A673 (cell line): ENCODE measurements around the gene SLC47A2. TPM values are rescaled to one million over a fixed set of nuclear protein-coding genes. Genes with fewer than 3 reads are reported as not detected.

ENCODE experiments used
- BruUV-seq: library from RNA; stranded (reverse); fragments of 400-500 nt; replicated peaks from 2 replicates; lab custom pipeline; 2021; lab: Mats Ljungman, UMichigan
- CTCF ChIA-PET: fragments of 300-600 bp; sonication (Branson Sonifier 250); formaldehyde crosslinking; loops from one replicate; lab custom pipeline; 2022; ENCODE audit warnings: antibody characterized with exemption; lab: Charles Lee
- POLR2A ChIA-PET: fragments of 300-600 bp; sonication (Branson Sonifier 250); formaldehyde crosslinking; loops from one replicate; lab custom pipeline; 2022; ENCODE audit warnings: antibody characterized with exemption; ENCODE audit not compliant: low non-redundant PET; lab: Charles Lee
- DNase-seq: peaks from one replicate; pipeline ENCODE4 v3.0.0-alpha.2; 2015; ENCODE audit warnings: low spot score
- H3K27ac ChIP-seq: fragments of 200-600 bp; sonication (generic); 2 replicates; pipeline ENCODE4 v1.5.1; 2016; ENCODE audit warnings: mixed run types, low read depth, mild to moderate bottlenecking, mixed read lengths, antibody characterized with exemption, low read length; ENCODE audit not compliant: poor library complexity, severe bottlenecking
- H3K27me3 ChIP-seq: fragments of 200-600 bp; sonication (generic); replicated peaks from 2 replicates; pipeline ENCODE4 v1.6.1; 2017; ENCODE audit warnings: mixed run types, low read depth, mild to moderate bottlenecking, mixed read lengths, antibody characterized with exemption, low read length; ENCODE audit not compliant: insufficient read depth, poor library complexity
- H3K36me3 ChIP-seq: fragments of 200-600 bp; sonication (generic); 2 replicates; pipeline ENCODE4 v1.6.1; 2016; ENCODE audit warnings: mixed run types, mild to moderate bottlenecking, mixed read lengths, antibody characterized with exemption, low read length; ENCODE audit not compliant: insufficient read depth, poor library complexity, severe bottlenecking
- H3K4me1 ChIP-seq: fragments of 200-600 bp; sonication (generic); 2 replicates; pipeline ENCODE4 v1.6.1; 2017; ENCODE audit warnings: mixed run types, mild to moderate bottlenecking, mixed read lengths, antibody characterized with exemption, low read length; ENCODE audit not compliant: insufficient read depth, poor library complexity, severe bottlenecking
- H3K4me3 ChIP-seq: fragments of 200-600 bp; sonication (generic); 2 replicates; pipeline ENCODE4 v1.5.1; 2016; ENCODE audit warnings: low read depth, mixed run types, mild to moderate bottlenecking, mixed read lengths, low read length; ENCODE audit not compliant: poor library complexity, severe bottlenecking
- H3K9me3 ChIP-seq: fragments of 200-600 bp; sonication (generic); 2 replicates; pipeline ENCODE4 v1.6.1; 2016; ENCODE audit warnings: mixed run types, low read depth, mild to moderate bottlenecking, mixed read lengths, antibody characterized with exemption, low read length; ENCODE audit not compliant: poor library complexity, severe bottlenecking
- CTCF ChIP-seq: fragments of 300-800, 200-600 bp; sonication (generic); conservative IDR thresholded peaks from 2 replicates; pipeline ENCODE4 v1.5.1; 2017; ENCODE audit warnings: low read depth, mild to moderate bottlenecking, antibody characterized with exemption, low read length, moderate library complexity, mixed read lengths
- EZH2 ChIP-seq: fragments of 200-600 bp; sonication (generic); IDR thresholded peaks from 2 replicates; pipeline ENCODE4 v1.6.1; 2017; ENCODE audit warnings: borderline replicate concordance, low read depth, mild to moderate bottlenecking, mixed read lengths, antibody characterized with exemption, low read length; ENCODE audit not compliant: poor library complexity, severe bottlenecking
- intact Hi-C: fragments of 100-400 bp; cut with micrococcal nuclease; formaldehyde crosslinking; loops from one replicate; pipeline ENCODE4 v1.10.0; 2022; ENCODE audit not compliant: unreplicated experiment
- total RNA-seq: library from RNA; stranded (reverse); gene quantifications from 2 replicates; pipeline ENCODE4 v1.2.3, GENCODE V29; 2021

Gene SLC47A2
- total RNA-seq, 1 experiment from 2014 or later: not detected

DNA sequence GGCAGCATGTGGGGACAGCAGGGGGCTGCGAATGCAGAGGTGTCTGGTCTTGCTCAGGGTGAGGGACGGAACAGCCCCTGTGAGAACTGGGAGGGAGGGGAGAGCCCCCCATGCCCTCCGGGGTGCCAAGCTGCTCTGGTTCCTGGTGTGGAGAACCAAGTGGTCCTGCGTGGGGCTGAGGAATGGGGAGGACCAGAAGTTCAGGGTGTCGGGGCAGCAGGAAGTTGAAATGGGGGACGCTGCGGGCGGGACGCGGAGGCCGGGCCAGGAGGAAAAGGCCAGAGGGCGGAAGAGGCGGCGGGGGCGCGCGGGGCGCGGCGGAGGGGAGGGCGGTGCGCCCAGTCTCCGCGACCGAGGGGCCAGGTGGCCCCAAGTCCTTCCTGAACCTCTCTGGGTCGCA is 28.1 kb upstream of the SLC47A2 start:
- Histone ChIP-seq H3K27me3 (no peaks in the 10 kb centered on the region), H3K4me1 (no peaks in the 10 kb centered on the region), H3K4me3 (peak overlapping the region; percentile 45), H3K27ac (no peak overlapping the region), H3K36me3 (no peaks in the 10 kb centered on the region), H3K9me3 (no peaks in the 10 kb centered on the region)
- ChIA-PET POLR2A (interaction anchor here (0.6 kb wide), 1 partner anchor 17 kb away, joined by 3 read pairs; no protein-coding TSS in a partner anchor), CTCF (interaction anchor here (0.6 to 1.4 kb wide), 7 partner anchors 12 to 382 kb away, joined by 3 to 9 read pairs (median 5); partner anchors contain the start of genes ALDH3A2 and B9D1)
- intact Hi-C loops: no loop called here
- no peak for DNase-seq
- no TSS peak for BruUV-seq
- TF ChIP-seq CTCF: no peak
- no peak for TF ChIP-seq EZH2

GRCh38 chr17:19743101-19744100 is 27.0 kb upstream of the SLC47A2 start:
- no peak for DNase-seq
- Histone ChIP-seq H3K27me3 (no peaks in the 10 kb centered on the region), H3K4me3 (no peak overlapping the region), H3K36me3 (no peaks in the 10 kb centered on the region), H3K9me3 (no peaks in the 10 kb centered on the region), H3K4me1 (no peaks in the 10 kb centered on the region), H3K27ac (no peak overlapping the region)
- CTCF ChIA-PET: no interaction called here
- intact Hi-C loops: no loop called here
- no TSS peak for BruUV-seq
- POLR2A ChIA-PET: no interaction called here
- TF ChIP-seq EZH2 (no peak), CTCF (no peak)

GRCh38 chr17:19742495-19742894 is 26.1 kb upstream of the SLC47A2 start:
- no peak for TF ChIP-seq CTCF
- no peak for TF ChIP-seq EZH2
- Histone ChIP-seq H3K4me3 (no peak overlapping the region), H3K9me3 (no peaks in the 10 kb centered on the region), H3K27ac (no peak overlapping the region), H3K36me3 (no peaks in the 10 kb centered on the region), H3K4me1 (no peaks in the 10 kb centered on the region), H3K27me3 (no peaks in the 10 kb centered on the region)
- DNase-seq: no peak
- POLR2A ChIA-PET: interaction anchor here (0.6 kb wide), 1 partner anchor 110 kb away, joined by 5 read pairs; no protein-coding TSS in a partner anchor
- CTCF ChIA-PET: no interaction called here
- no TSS peak for BruUV-seq
- intact Hi-C loops: no loop called here
